AG04450 (cell line): ENCODE measurements around the gene PRKN. TPM values are rescaled to one million over a fixed set of nuclear protein-coding genes. Genes with fewer than 3 reads are reported as not detected.
"Not testable (repeated sequence)": the region's sequence is repeated elsewhere in the genome, so short reads cannot be mapped to it uniquely, and the experiment has no call there.

Experiments
- CTCF ChIA-PET: fragments of 300-600, 350-600 bp; formaldehyde crosslinking; extraction: SDS; loops from one replicate; lab custom pipeline; 2022; ENCODE audit warnings: antibody characterized with exemption, inconsistent platforms; lab: Charles Lee
- POLR2A ChIA-PET: fragments of 350-600 bp; formaldehyde crosslinking; extraction: SDS; loops from one replicate; lab custom pipeline; 2021; ENCODE audit warnings: antibody characterized with exemption, inconsistent platforms; lab: Yijun Ruan, JAX
- DNase-seq: peaks from one replicate; pipeline ENCODE4 v3.0.0-alpha.2; 2011; ENCODE audit warnings: low read depth, low spot score
- H3K27ac ChIP-seq: one replicate; pipeline ENCODE4 v1.5.1; 2012; ENCODE audit warnings: low read depth, low read length, control low read depth
- H3K27me3 ChIP-seq: one replicate; pipeline ENCODE4 v1.6.0; 2012; ENCODE audit warnings: low read length; ENCODE audit not compliant: control insufficient read depth, insufficient read depth
- H3K4me3 ChIP-seq: 2 replicates; pipeline ENCODE4 v1.5.1; 2011; ENCODE audit warnings: mild to moderate bottlenecking, low read depth, low read length, control low read depth
- H3K9me3 ChIP-seq: 2 replicates; pipeline ENCODE4 v1.5.1; 2012; ENCODE audit warnings: low read length; ENCODE audit not compliant: control insufficient read depth, insufficient read depth
- CTCF ChIP-seq: IDR thresholded peaks from 2 replicates; pipeline ENCODE4 v1.5.1; 2011; ENCODE audit warnings: low read depth, low read length, control low read depth, inconsistent platforms
- polyA plus RNA-seq: library from polyadenylated mRNA; depleted of rRNA; stranded (reverse); fragments of >200 nt; gene quantifications from 2 replicates; pipeline ENCODE4 v1.2.3, GENCODE V29; 2011

Gene PRKN
- polyA plus RNA-seq, 1 experiment: not detected

GRCh38 chr6:161319231-161319630 is 1408.3 kb downstream of the PRKN start:
- ChIA-PET POLR2A (no interaction called here), CTCF (no interaction called here)
- Histone ChIP-seq H3K4me3 (no peak overlapping the region), H3K27me3 (no peaks in the 10 kb centered on the region), H3K27ac (no peak overlapping the region), H3K9me3 (peaks cover 5% of the 10 kb centered on the region)
- DNase-seq: no peak
- TF ChIP-seq CTCF: no peak

GRCh38 chr6:161318456-161318855 is 1409.1 kb downstream of the PRKN start:
- no peak overlapping the region for H3K27ac ChIP-seq
- H3K27me3 ChIP-seq: no peaks in the 10 kb centered on the region
- no peak overlapping the region for H3K4me3 ChIP-seq
- ChIA-PET POLR2A (no interaction called here), CTCF (no interaction called here)
- DNase-seq: no peak
- H3K9me3 ChIP-seq: peaks cover 5% of the 10 kb centered on the region
- TF ChIP-seq CTCF: no peak

GRCh38 chr6:161316531-161316930 is 1411.0 kb downstream of the PRKN start:
- no peak overlapping the region for H3K4me3 ChIP-seq
- H3K27me3 ChIP-seq: no peaks in the 10 kb centered on the region
- POLR2A ChIA-PET: no interaction called here
- no peak overlapping the region for H3K27ac ChIP-seq
- no peak for TF ChIP-seq CTCF
- H3K9me3 ChIP-seq: peaks cover 5% of the 10 kb centered on the region
- CTCF ChIA-PET: no interaction called here
- DNase-seq: no peak

GRCh38 chr6:161315246-161315917 is 1412.2 kb downstream of the PRKN start:
- DNase-seq, POLR2A ChIA-PET, CTCF ChIA-PET: not testable (repeated sequence)

GRCh38 chr6:161314541-161315245 is 1412.9 kb downstream of the PRKN start:
- H3K4me3 ChIP-seq, H3K9me3 ChIP-seq, POLR2A ChIA-PET, H3K27me3 ChIP-seq, DNase-seq, H3K27ac ChIP-seq, CTCF ChIA-PET: not testable (repeated sequence)

More at GRCh38 chr6:161315246-161315917, 1412.2 kb downstream of the PRKN start:
- not testable (repeated sequence) for H3K4me3 ChIP-seq, H3K27ac ChIP-seq, H3K9me3 ChIP-seq, H3K27me3 ChIP-seq

- H3K9me3 ChIP-seq: peaks cover 5% of the 10 kb centered on the region
- no peak for DNase-seq
- no peaks in the 10 kb centered on the region for H3K27me3 ChIP-seq
- POLR2A ChIA-PET: no interaction called here
- CTCF ChIA-PET: no interaction called here
- H3K27ac ChIP-seq: no peak overlapping the region
- no peak for TF ChIP-seq CTCF
- H3K4me3 ChIP-seq: no peak overlapping the region
Measured at GRCh38 chr6:161313940-161314509, 1413.5 kb downstream of the PRKN start.

- H3K27ac ChIP-seq, DNase-seq, H3K4me3 ChIP-seq, H3K27me3 ChIP-seq, POLR2A ChIA-PET, CTCF ChIA-PET, H3K9me3 ChIP-seq: not testable (repeated sequence)
Measured at GRCh38 chr6:161313475-161313874, 1414.1 kb downstream of the PRKN start.

- H3K4me3 ChIP-seq, DNase-seq, H3K27ac ChIP-seq, POLR2A ChIA-PET, H3K27me3 ChIP-seq, H3K9me3 ChIP-seq: not testable (repeated sequence)
- CTCF ChIA-PET: interaction anchor here (1.0 kb wide), 1 partner anchor 61 kb away, joined by 3 read pairs; no protein-coding TSS in a partner anchor
Measured at GRCh38 chr6:161309774-161310173, 1417.8 kb downstream of the PRKN start.
